ENCODE measurements around the gene NRP2.

The NRP2 gene

DNA sequence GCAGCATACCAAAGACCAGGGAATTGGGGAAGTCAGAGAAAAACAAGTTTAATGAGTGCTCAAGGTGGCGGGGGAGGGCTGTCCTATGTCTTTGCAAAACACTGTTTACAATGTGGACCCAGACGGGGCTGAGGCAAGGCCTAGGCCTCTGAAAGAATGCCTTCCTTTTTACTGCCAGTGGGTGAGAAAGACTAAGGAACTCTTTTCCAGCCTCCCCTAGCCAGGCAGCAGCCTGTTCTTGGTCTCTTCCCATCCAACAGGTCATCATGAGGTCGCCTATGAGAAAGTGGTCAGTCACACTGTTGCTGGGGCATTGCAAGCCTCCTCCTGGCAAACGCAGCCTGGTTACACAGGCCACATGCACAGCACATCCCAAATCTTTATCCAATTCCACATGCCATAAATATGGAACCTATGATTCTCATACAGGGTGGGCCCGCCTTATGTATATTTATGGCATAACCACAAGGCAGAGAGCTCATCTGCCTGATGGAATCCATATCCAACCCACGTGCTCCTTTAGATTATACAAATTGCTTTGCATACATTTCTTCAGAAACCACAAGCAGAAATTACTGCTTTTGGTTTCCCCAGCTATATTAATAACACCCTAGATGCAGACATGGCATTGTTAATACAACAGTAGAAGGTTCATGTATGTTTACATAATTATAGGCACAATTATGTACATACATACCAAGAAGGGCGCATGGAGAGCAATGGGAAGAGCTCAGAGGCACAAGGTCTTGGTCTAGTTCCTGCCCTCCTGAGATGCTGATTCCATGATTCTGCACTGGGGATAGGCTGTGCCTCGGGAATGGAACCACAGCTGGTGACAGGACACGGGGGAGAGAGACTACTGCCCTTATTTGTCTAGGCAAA, 48.6 kb downstream of the NRP2 start:
- TF ChIP-seq, protein P1, sequence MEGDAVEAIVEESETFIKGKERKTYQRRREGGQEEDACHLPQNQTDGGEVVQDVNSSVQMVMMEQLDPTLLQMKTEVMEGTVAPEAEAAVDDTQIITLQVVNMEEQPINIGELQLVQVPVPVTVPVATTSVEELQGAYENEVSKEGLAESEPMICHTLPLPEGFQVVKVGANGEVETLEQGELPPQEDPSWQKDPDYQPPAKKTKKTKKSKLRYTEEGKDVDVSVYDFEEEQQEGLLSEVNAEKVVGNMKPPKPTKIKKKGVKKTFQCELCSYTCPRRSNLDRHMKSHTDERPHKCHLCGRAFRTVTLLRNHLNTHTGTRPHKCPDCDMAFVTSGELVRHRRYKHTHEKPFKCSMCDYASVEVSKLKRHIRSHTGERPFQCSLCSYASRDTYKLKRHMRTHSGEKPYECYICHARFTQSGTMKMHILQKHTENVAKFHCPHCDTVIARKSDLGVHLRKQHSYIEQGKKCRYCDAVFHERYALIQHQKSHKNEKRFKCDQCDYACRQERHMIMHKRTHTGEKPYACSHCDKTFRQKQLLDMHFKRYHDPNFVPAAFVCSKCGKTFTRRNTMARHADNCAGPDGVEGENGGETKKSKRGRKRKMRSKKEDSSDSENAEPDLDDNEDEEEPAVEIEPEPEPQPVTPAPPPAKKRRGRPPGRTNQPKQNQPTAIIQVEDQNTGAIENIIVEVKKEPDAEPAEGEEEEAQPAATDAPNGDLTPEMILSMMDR (IDR thresholded peaks at IDR 0.05; ENCODE audit: low read depth, low read length, missing control alignments) = no peak
- H3K4me3 ChIP-seq (ENCODE audit: low read depth, low read length) = no peak overlapping the region
- DNase-seq (ENCODE audit: low read depth) = no peak

DNA sequence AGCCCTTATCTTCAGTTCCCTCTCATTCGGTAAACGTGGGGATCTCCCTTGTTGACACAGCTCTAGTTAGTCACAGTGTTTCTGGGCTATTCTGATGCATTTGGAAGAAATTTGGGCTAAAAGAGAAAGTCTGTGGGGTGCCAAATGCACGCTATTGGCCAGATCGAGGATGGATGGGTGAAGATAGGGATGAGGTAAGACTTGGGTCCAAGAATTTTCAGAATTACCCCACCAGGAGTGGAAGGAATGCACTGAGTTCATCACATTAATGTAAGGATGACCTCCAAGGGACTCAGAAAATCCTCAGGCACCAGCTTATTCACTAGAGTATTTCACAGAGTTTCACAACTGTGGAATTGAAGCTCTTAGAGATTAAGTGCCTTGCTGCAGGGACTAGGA, 49.3 kb downstream of the NRP2 start:
- DNase-seq (ENCODE audit: low read depth) = no peak
- no peak overlapping the region for H3K4me3 ChIP-seq (ENCODE audit: low read depth, low read length)
- TF ChIP-seq, protein P1 (IDR thresholded peaks at IDR 0.05; ENCODE audit: low read depth, low read length, missing control alignments) = no peak

- TF ChIP-seq, protein P1 (IDR thresholded peaks at IDR 0.05; ENCODE audit: low read depth, low read length, missing control alignments) = no peak
- DNase-seq (ENCODE audit: low read depth) = no peak
- no peak overlapping the region for H3K4me3 ChIP-seq (ENCODE audit: low read depth, low read length)
These were observed 50.0 kb downstream of the NRP2 start for GRCh38 chr2:205732314-205732713.

DNA sequence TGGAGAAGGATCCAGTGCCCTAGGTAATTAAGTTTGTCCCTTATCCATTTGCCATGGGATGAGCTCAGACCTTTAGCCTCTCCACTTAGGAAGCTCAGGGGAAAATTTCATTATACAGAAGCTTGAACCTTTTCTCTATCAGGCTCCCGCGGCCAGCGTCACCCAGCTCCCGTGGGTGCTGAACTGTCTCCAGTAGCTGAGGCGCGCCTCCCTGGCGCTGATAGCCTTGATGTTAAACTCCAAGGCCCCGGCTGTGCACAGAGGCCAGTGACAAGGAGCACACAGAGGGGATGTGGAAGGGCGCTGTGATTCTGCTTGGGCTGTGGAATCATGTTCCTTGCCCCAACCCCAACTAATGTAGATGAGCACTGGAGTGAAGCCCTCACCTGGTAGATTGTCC, 50.8 kb downstream of the NRP2 start:
- DNase-seq (ENCODE audit: low read depth) = no peak
- no peak overlapping the region for H3K4me3 ChIP-seq (ENCODE audit: low read depth, low read length)
- TF ChIP-seq, protein P1 (IDR thresholded peaks at IDR 0.05; ENCODE audit: low read depth, low read length, missing control alignments) = no peak

DNA sequence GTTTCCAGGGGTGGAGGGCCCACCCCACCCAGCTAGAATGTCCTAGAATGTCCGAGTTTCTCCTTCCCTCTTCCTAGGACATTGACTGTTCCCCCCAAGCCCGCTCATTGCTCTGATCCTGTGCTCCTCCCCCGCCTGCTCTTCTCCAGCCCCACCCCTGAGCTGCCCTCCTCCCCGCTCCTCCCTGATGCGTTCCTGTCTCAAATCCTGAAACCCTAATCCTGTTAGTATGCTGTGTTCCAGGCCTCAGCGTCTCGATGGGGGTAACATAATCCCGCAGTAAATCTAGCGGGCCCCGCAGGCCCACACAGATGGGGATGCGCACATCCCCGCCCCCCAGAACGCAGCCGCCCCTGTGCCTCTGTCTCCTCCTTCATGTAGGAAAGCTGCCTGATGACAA, 51.3 kb downstream of the NRP2 start:
- H3K4me3 ChIP-seq (ENCODE audit: low read depth, low read length) = no peak overlapping the region
- TF ChIP-seq, protein P1 (IDR thresholded peaks at IDR 0.05; ENCODE audit: low read depth, low read length, missing control alignments) = no peak
- no peak for DNase-seq (ENCODE audit: low read depth)

DNA sequence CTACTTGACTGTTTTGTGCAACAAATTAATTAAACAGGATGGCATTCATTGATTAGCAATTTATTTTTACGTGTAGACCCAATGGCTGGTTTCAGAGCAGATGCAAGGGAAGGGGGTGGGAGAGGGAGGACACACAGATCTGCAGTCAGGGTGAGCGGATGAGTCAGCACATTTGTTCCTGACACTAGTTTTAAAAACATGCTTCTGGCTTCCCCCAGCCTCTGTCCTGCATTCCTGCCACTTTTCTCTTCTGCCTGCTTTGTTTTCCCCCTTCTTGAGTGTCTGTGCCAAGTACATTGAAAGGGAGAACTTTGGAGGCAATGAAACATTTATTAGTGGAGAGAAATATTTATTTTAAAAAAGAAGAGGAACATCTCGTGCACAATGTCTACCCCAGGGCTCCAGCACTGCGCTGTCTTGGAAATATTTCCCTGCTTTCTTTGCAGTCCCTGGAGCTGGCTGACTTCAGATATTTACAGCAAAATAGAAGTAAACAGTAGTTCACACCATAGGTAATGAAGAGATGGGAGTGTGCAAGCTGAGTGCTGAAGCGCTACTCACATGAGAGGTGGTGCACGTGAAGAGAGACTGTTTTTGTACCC, 52.2 kb downstream of the NRP2 start:
- no peak overlapping the region for H3K4me3 ChIP-seq (ENCODE audit: low read depth, low read length)
- TF ChIP-seq, protein P1 (IDR thresholded peaks at IDR 0.05; ENCODE audit: low read depth, low read length, missing control alignments) = no peak
- no peak for DNase-seq (ENCODE audit: low read depth)

Data from GM12864 (cell line).